K562 (cell line): Measurements from ENCODE around the gene RNF31. TPM values are rescaled to one million over a fixed set of nuclear protein-coding genes. Genes with fewer than 3 reads are reported as not detected.

ENCODE experiments used
- ATAC-seq: fragments of 200-7000 bp; cut with Tn5 transposase; 3 replicates; pipeline ENCODE4 v1.9.1; 2020; ENCODE audit warnings: moderate library complexity
- BruUV-seq: library from RNA; stranded (reverse); fragments of 400-500 nt; replicated peaks from 2 replicates; lab custom pipeline; 2021; lab: Mats Ljungman, UMichigan
- CTCF ChIA-PET: fragments of 300-600 bp; formaldehyde crosslinking; extraction: SDS; loops from one replicate; lab custom pipeline; 2021; ENCODE audit warnings: low intra/inter-chr PET ratio; lab: Yijun Ruan, JAX
- POLR2A ChIA-PET: fragments of 300-600, 350-650 bp; sonication (Branson Sonifier 250); formaldehyde crosslinking; extraction: SDS; loops from one replicate; lab custom pipeline; 2021; ENCODE audit warnings: antibody characterized with exemption, inconsistent platforms; lab: Yijun Ruan, JAX
- DNase-seq, 4 experiments: peaks; one replicate each; pipeline versions ENCODE4 v3.0.0 to v3.0.0-alpha.2; 2011 to 2018; ENCODE audit warnings: low spot score in 3 of 4, mixed read lengths in 3 of 4; ENCODE audit errors: extremely low read depth in 1 of 4
- FAIRE-seq: peaks from 2 replicates; lab custom pipeline; 2011; peaks lifted over from hg19 to GRCh38; lab: Jason Lieb, UNC
- H2AFZ ChIP-seq: 2 replicates; pipeline ENCODE4 v1.6.0; 2011; ENCODE audit warnings: low read depth, low read length, control low read depth, inconsistent platforms
- H3K27ac ChIP-seq: fragments of 200-600 bp; 3 replicates; pipeline ENCODE4 v1.8.0; 2011; ENCODE audit warnings: low read depth, mild to moderate bottlenecking, control low read depth, inconsistent platforms, low read length, moderate library complexity, mixed read lengths; ENCODE audit errors: extremely low read depth
- H3K27me3 ChIP-seq, 2 experiments: fragments of 300-600 bp in 1 of 2; 2 replicates in 1 of 2; 3 replicates in 1 of 2; pipeline versions ENCODE4 v1.6.0 to v1.8.0; 2011; ENCODE audit warnings: inconsistent platforms in 2 of 2, low read length in 2 of 2, mild to moderate bottlenecking in 1 of 2, mixed read lengths in 1 of 2, moderate library complexity in 1 of 2; ENCODE audit not compliant: control insufficient read depth in 2 of 2, insufficient read depth in 2 of 2
- H3K36me3 ChIP-seq: fragments of 300-600 bp; 3 replicates; pipeline ENCODE4 v1.8.0; 2011; ENCODE audit warnings: mild to moderate bottlenecking, low read length, inconsistent platforms; ENCODE audit not compliant: control insufficient read depth, insufficient read depth
- H3K4me1 ChIP-seq, 2 experiments: fragments of 200-600 bp in 1 of 2; replicated peaks in 1 of 2; 2 replicates in 1 of 2; 3 replicates in 1 of 2; pipeline versions ENCODE4 v1.5.1 to v1.8.0; 2011; ENCODE audit warnings: inconsistent platforms in 2 of 2, low read length in 2 of 2, mild to moderate bottlenecking in 1 of 2, mixed read lengths in 1 of 2, moderate library complexity in 1 of 2; ENCODE audit not compliant: control insufficient read depth in 2 of 2, insufficient read depth in 2 of 2
- H3K4me2 ChIP-seq: 2 replicates; pipeline ENCODE4 v1.6.1; 2011; ENCODE audit warnings: low read length, control low read depth, inconsistent platforms, mixed read lengths; ENCODE audit not compliant: insufficient read depth
- H3K4me3 ChIP-seq: fragments of 200-600 bp; sonication (generic), shearing (Covaris generic); 2 replicates; pipeline ENCODE4 v1.5.1; 2016; ENCODE audit warnings: control low read depth, inconsistent platforms
- H3K79me2 ChIP-seq: fragments of 200-600 bp; 3 replicates; pipeline ENCODE4 v1.8.0; 2011; ENCODE audit warnings: low read length, inconsistent platforms; ENCODE audit not compliant: control insufficient read depth, insufficient read depth
- H3K9ac ChIP-seq, 2 experiments: 2 replicates each; pipeline versions ENCODE4 v1.6.0 to v1.6.1; 2011; ENCODE audit warnings: low read depth in 2 of 2, low read length in 2 of 2, control low read depth in 1 of 2, inconsistent platforms in 1 of 2, mild to moderate bottlenecking in 1 of 2, mixed read lengths in 1 of 2; ENCODE audit not compliant: insufficient read depth in 1 of 2
- H3K9me1 ChIP-seq: one replicate; pipeline ENCODE4 v1.6.0; 2011; ENCODE audit warnings: inconsistent platforms, mild to moderate bottlenecking, low read length, moderate library complexity; ENCODE audit not compliant: control insufficient read depth, insufficient read depth
- H3K9me3 ChIP-seq: replicated peaks from 2 replicates; pipeline ENCODE4 v1.5.1; 2011; ENCODE audit warnings: low read depth, low read length, inconsistent platforms; ENCODE audit not compliant: control insufficient read depth, insufficient read depth
- H4K20me1 ChIP-seq: replicated peaks from 2 replicates; pipeline ENCODE4 v1.6.1; 2011; ENCODE audit warnings: low read length, inconsistent platforms, mixed read lengths; ENCODE audit not compliant: control insufficient read depth, insufficient read depth
- BHLHE40 ChIP-seq: IDR thresholded peaks from 2 replicates; pipeline ENCODE4 v1.6.1; 2011; ENCODE audit warnings: low read length, improper control_type of control experiment
- BRCA1 ChIP-seq, 2 experiments: fragments of 450-650 bp in 1 of 2; sonication (generic) in 1 of 2; formaldehyde crosslinking in 1 of 2; IDR thresholded peaks; 2 replicates each; pipeline versions ENCODE4 v1.5.0 to v1.6.1; 2017 to 2020; ENCODE audit warnings: mild to moderate bottlenecking in 1 of 2, missing genetic modification reagents in 1 of 2
- CHD4 ChIP-seq: fragments of 200-600 bp; sonication (generic); IDR thresholded peaks from 3 replicates; pipeline ENCODE4 v1.6.1; 2012; ENCODE audit warnings: low read depth, mild to moderate bottlenecking, mixed read lengths, low read length, inconsistent platforms; ENCODE audit not compliant: insufficient read depth, insufficient replicate concordance, poor library complexity, severe bottlenecking
- GABPB2 ChIP-seq: fragments of 250-450 bp; sonication (Bioruptor Pico); conservative IDR thresholded peaks from 2 replicates; pipeline ENCODE4 v1.5.1; 2021; ENCODE audit warnings: mild to moderate bottlenecking
- GTF2A2 ChIP-seq: IDR thresholded peaks from 2 replicates; pipeline ENCODE4 v1.6.1; 2016; ENCODE audit warnings: mild to moderate bottlenecking, missing genetic modification characterization, missing compliant biosample characterization
- MIER1 ChIP-seq: fragments of 450-650 bp; IDR thresholded peaks from 2 replicates; pipeline ENCODE4 v1.6.1; 2016; ENCODE audit warnings: antibody characterized with exemption, mild to moderate bottlenecking, low read depth
- NELFE ChIP-seq: IDR thresholded peaks from 2 replicates; pipeline ENCODE4 v1.6.1; 2011; ENCODE audit warnings: mild to moderate bottlenecking; ENCODE audit not compliant: insufficient read depth, insufficient read length
- PML ChIP-seq: IDR thresholded peaks from 2 replicates; pipeline ENCODE4 v1.6.1; 2012; ENCODE audit warnings: low read length, inconsistent platforms
- RBBP5 ChIP-seq: fragments of 200-600 bp; sonication (generic); IDR thresholded peaks from 2 replicates; pipeline ENCODE4 v1.6.1; 2012; ENCODE audit warnings: borderline replicate concordance, mild to moderate bottlenecking, low read length, control low read depth, inconsistent platforms; ENCODE audit not compliant: insufficient read depth, poor library complexity, severe bottlenecking
- RBM17 ChIP-seq: fragments of 200-400 bp; formaldehyde crosslinking; IDR thresholded peaks from 2 replicates; pipeline ENCODE4 v1.6.1; 2017; ENCODE audit warnings: low read depth, mild to moderate bottlenecking, low read length, borderline replicate concordance
- SAFB ChIP-seq: fragments of 200-400 bp; formaldehyde crosslinking; IDR thresholded peaks from 2 replicates; pipeline ENCODE4 v1.6.1; 2017; ENCODE audit warnings: low read depth, low read length, borderline replicate concordance
- SMAD4 ChIP-seq: fragments of 250-450 bp; sonication (Bioruptor Pico); conservative IDR thresholded peaks from 2 replicates; pipeline ENCODE4 v1.8.0; 2021; ENCODE audit warnings: inconsistent platforms, mild to moderate bottlenecking, moderate library complexity
- SRF ChIP-seq, 2 experiments: fragments of 250-450, 450-650 bp in 1 of 2; sonication (Bioruptor Pico) in 1 of 2; sonication (generic) in 1 of 2; formaldehyde crosslinking; IDR thresholded peaks; 2 replicates each; pipeline versions ENCODE4 v1.5.0 to v1.5.1; 2020 to 2022; ENCODE audit warnings: mild to moderate bottlenecking in 1 of 2, missing genetic modification reagents in 1 of 2
- STAT5A ChIP-seq: IDR thresholded peaks from 2 replicates; pipeline ENCODE4 v1.6.1; 2012; ENCODE audit warnings: low read length, inconsistent platforms, borderline replicate concordance
- TRIM25 ChIP-seq: fragments of 450-650 bp; IDR thresholded peaks from 2 replicates; pipeline ENCODE4 v1.7.0; 2016; ENCODE audit warnings: borderline replicate concordance
- ZNF212 ChIP-seq: fragments of 450-650 bp; formaldehyde crosslinking; IDR thresholded peaks from 2 replicates; pipeline ENCODE4 v1.4.0; 2020; ENCODE audit warnings: mild to moderate bottlenecking
- ZNF778 ChIP-seq: fragments of 450-650 bp; formaldehyde crosslinking; IDR thresholded peaks from 2 replicates; pipeline ENCODE4 v1.4.0; 2020; ENCODE audit warnings: mild to moderate bottlenecking, moderate library complexity
- ZSCAN29 ChIP-seq: fragments of 450-650 bp; IDR thresholded peaks from 2 replicates; pipeline ENCODE4 v1.6.1; 2017
- WGBS: fragments of 100-300 bp; shearing (Covaris generic); methylation state at CpG from one replicate; pipeline ENCODE4 v1.1.6; 2016; ENCODE audit warnings: low coverage, mixed read lengths; ENCODE audit not compliant: insufficient coverage; ENCODE audit errors: missing lambda C conversion rate; 5-methylcytosine and 5-hydroxymethylcytosine counted together
- in situ Hi-C: fragments of 300-500 bp; cut with MboI; formaldehyde crosslinking; loops from 4 replicates; pipeline ENCODE4 v1.15.0; 2018; ENCODE audit warnings: inconsistent platforms, mixed read lengths
- intact Hi-C: fragments of 100-400 bp; cut with micrococcal nuclease; formaldehyde crosslinking; loops from 2 replicates; pipeline ENCODE4 v1.14.2; 2022
- polyA plus RNA-seq, 8 experiments: library from polyadenylated mRNA; depleted of rRNA in 4 of 8; stranded (reverse) in 5 of 8; unstranded in 3 of 8; fragments of >200 nt; fragmentation: Nextera tagmentation in 2 of 8; fragmentation: Illumina TruSeq in 1 of 8; extraction: Ambion mirVana in 2 of 8; extraction: Trizol in 1 of 8; gene quantifications; 2 replicates each; pipeline versions ENCODE4 v1.2.1 to v1.2.3, GENCODE V29; 2011 to 2014; ENCODE audit warnings: inconsistent platforms in 1 of 8, missing spikeins in 1 of 8
- total RNA-seq, 7 experiments: library from RNA; depleted of rRNA in 6 of 7; stranded (reverse); fragments of >200 nt in 6 of 7; fragmentation: Illumina TruSeq in 2 of 7; extraction: Trizol in 2 of 7; gene quantifications; 2 replicates each; pipeline versions ENCODE4 v1.2.1 to v1.2.3, GENCODE V29; 2011 to 2021; ENCODE audit warnings: low replicate concordance in 1 of 7
- TF ChIP-seq, protein P1 (sequence below): fragments of 200-800 bp; sonication (Bioruptor generic); IDR thresholded peaks from 2 replicates; pipeline ENCODE4 v1.6.1; 2017; ENCODE audit warnings: missing genetic modification characterization, missing compliant biosample characterization

RNF31 gene
- total and polyA plus RNA-seq, 9 of the 15 experiments (the other 6 are each of a cell fraction or from before 2014, with no cell fraction given): 3.1 to 47.6 (median 19.1) TPM

DNA sequence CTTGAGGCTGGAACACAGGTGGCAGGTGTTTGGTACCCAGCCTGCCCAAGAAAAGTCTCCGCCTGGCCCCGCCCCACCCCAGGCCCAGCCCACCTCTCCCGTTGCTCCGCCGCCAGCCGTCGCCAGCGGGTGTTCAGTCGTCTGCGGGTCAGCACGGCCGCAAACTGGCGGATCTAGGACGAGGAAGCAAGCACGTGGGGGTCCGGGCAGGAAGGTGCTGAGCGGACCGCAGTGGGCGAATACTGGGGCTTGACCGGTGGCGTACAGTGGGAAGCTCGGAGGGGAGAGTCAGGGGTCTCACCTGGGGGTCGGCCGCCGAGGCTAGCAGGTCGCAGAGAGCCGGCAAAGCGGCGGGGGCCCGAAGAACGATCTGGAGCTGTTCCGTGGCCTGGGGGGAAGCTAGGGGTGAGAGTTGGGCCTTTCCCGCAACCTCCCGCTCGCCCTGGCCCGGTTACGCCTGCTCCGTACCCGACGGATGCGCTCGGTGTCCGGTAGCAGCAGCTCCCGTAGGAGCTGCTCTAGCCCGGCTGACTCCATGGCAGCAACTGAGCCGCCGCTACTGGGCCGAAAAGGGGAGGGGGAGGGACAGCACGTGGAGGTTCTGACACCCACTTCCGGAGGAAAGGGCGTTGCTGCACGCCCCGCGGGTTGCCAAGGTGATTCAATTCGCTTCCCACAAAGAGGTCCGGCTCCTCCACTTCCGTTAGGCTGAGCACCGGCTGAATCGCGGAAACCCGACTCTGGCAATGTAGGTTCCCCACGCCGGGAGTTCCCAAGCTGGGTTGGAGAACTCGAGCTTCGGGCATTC lies 41.2 kb downstream of the RNF31 start, which contains the start of gene IPO4:
IPO4 (minus strand) TSS at position 566 of the 808 bp plus-strand sequence; CDS start at position 537, 29 bp downstream.
- H3K4me1 ChIP-seq: peaks cover 0 to 21% of the 10 kb centered on the region in 2 experiments; a peak in 3 of 5 replicates
- peaks cover 3% of the 10 kb centered on the region for H3K9me1 ChIP-seq
- peaks cover 68% of the 10 kb centered on the region; the same call in 2 of the 3 replicates for H3K36me3 ChIP-seq
- POLR2A ChIA-PET: interaction anchor here (0.6 to 1.3 kb wide), 8 partner anchors 10 to 112 kb away, joined by 3 to 9 read pairs (median 4); partner anchors contain the start of genes DHRS1, IRF9, NOP9 and TINF2
- ATAC-seq (peak; percentile 96), DNase-seq (peak; percentile 87 to 96 (median 92)), FAIRE-seq (peak; percentile 95)
- BruUV-seq: no TSS peak
- in situ Hi-C loops (no loop called here), intact Hi-C loops (no loop called here)
- peaks cover 9% of the 10 kb centered on the region; the same call in 1 of the 2 replicates for H4K20me1 ChIP-seq
- no peaks in the 10 kb centered on the region for H3K27me3 ChIP-seq
- H3K4me2 ChIP-seq: peak within 1 kb of the TSS; percentile 87
- no peaks in the 10 kb centered on the region for H3K9me3 ChIP-seq
- peak within 1 kb of the TSS; percentile 71 for H3K4me3 ChIP-seq
- peak within 1 kb of the TSS; percentile 65 for H3K27ac ChIP-seq
- CTCF ChIA-PET: no interaction called here
- under 1% methylated on average over 35 of the region's 65 CpGs for WGBS
- peaks cover 24% of the 10 kb centered on the region for H3K79me2 ChIP-seq
- H3K9ac ChIP-seq: peak within 1 kb of the TSS; percentile 87 to 91
- peak within 1 kb of the TSS; percentile 76 for H2AFZ ChIP-seq
- TF ChIP-seq SRF (CRISPR knock-in tag; IDR thresholded peaks at IDR 0.05): no peak
- no peak for TF ChIP-seq ZNF778 (CRISPR knock-in tag)
- TF ChIP-seq BHLHE40: peak; percentile 87
- 0 out of 2 replicates have a peak, but pooled peaks have one; percentile 36 for TF ChIP-seq MIER1
- TF ChIP-seq CHD4: no peak
- TF ChIP-seq, protein P1, sequence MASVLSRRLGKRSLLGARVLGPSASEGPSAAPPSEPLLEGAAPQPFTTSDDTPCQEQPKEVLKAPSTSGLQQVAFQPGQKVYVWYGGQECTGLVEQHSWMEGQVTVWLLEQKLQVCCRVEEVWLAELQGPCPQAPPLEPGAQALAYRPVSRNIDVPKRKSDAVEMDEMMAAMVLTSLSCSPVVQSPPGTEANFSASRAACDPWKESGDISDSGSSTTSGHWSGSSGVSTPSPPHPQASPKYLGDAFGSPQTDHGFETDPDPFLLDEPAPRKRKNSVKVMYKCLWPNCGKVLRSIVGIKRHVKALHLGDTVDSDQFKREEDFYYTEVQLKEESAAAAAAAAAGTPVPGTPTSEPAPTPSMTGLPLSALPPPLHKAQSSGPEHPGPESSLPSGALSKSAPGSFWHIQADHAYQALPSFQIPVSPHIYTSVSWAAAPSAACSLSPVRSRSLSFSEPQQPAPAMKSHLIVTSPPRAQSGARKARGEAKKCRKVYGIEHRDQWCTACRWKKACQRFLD (CRISPR knock-in tag): peak; percentile 82; the same call in 1 of the 2 replicates
- no peak for TF ChIP-seq RBM17
- TF ChIP-seq ZSCAN29: no peak; the same call in 1 of the 2 replicates
- TF ChIP-seq RBBP5: no peak
- no peak for TF ChIP-seq BRCA1 (IDR thresholded peaks at IDR 0.05)
- TF ChIP-seq BRCA1 (CRISPR knock-in tag; IDR thresholded peaks at IDR 0.05): no peak
- no peak for TF ChIP-seq TRIM25
- no peak for TF ChIP-seq GABPB2 (CRISPR knock-in tag)
- TF ChIP-seq NELFE: no peak
- TF ChIP-seq SAFB: no peak
- TF ChIP-seq PML: no peak
- peak; percentile 50; the same call in 1 of the 2 replicates for TF ChIP-seq SMAD4 (CRISPR knock-in tag)
- no peak for TF ChIP-seq ZNF212
- no peak for TF ChIP-seq GTF2A2 (tag)
- no peak for TF ChIP-seq STAT5A
